DOHH2 (cell line): Measurements from ENCODE around the gene ADARB1.

Experiments
- H3F3A ChIP-seq: fragments of 200-600 bp; sonication (generic), shearing (Covaris generic); 2 replicates; pipeline ENCODE4 v1.6.0; 2016; ENCODE audit warnings: antibody characterized with exemption, mild to moderate bottlenecking; ENCODE audit not compliant: control insufficient read depth, insufficient read depth
- H3K27ac ChIP-seq: fragments of 200-600 bp; sonication (generic); 2 replicates; pipeline ENCODE4 v1.5.1; 2014; ENCODE audit warnings: low read depth, mild to moderate bottlenecking, low read length, moderate library complexity
- H3K27me3 ChIP-seq: fragments of 200-600 bp; sonication (generic); 2 replicates; pipeline ENCODE4 v1.6.1; 2014; ENCODE audit warnings: mild to moderate bottlenecking, low read length, mixed read lengths; ENCODE audit not compliant: control insufficient read depth
- H3K36me3 ChIP-seq: fragments of 200-600 bp; sonication (generic); 2 replicates; pipeline ENCODE4 v1.6.1; 2014; ENCODE audit warnings: mild to moderate bottlenecking, low read length, moderate library complexity, mixed read lengths; ENCODE audit not compliant: control insufficient read depth
- H3K4me1 ChIP-seq: fragments of 200-600 bp; sonication (generic); 2 replicates; pipeline ENCODE4 v1.6.1; 2014; ENCODE audit warnings: mild to moderate bottlenecking, low read length, mixed read lengths; ENCODE audit not compliant: control insufficient read depth
- H3K4me2 ChIP-seq: fragments of 200-600 bp; sonication (generic); 2 replicates; pipeline ENCODE4 v1.6.0; 2014; ENCODE audit warnings: mild to moderate bottlenecking, low read length, moderate library complexity
- H3K4me3 ChIP-seq: fragments of 200-600 bp; sonication (generic); 2 replicates; pipeline ENCODE4 v1.5.1; 2014; ENCODE audit warnings: mild to moderate bottlenecking, low read length, mixed read lengths
- H3K79me2 ChIP-seq: fragments of 200-600 bp; sonication (generic); 2 replicates; pipeline ENCODE4 v1.6.1; 2014; ENCODE audit warnings: mild to moderate bottlenecking, low read length, mixed read lengths; ENCODE audit not compliant: control insufficient read depth
- H3K9me2 ChIP-seq: fragments of 200-600 bp; sonication (generic); replicated peaks from 2 replicates; pipeline ENCODE4 v1.6.1; 2014; ENCODE audit warnings: mild to moderate bottlenecking, low read length, mixed read lengths; ENCODE audit not compliant: control insufficient read depth
- H3K9me3 ChIP-seq: fragments of 200-600 bp; sonication (generic); 2 replicates; pipeline ENCODE4 v1.6.1; 2014; ENCODE audit warnings: antibody characterized with exemption, low read length, mixed read lengths; ENCODE audit not compliant: control insufficient read depth, insufficient read depth
- H4K20me1 ChIP-seq: fragments of 200-600 bp; sonication (generic); 2 replicates; pipeline ENCODE4 v1.6.0; 2014; ENCODE audit warnings: low read depth, mild to moderate bottlenecking, antibody characterized with exemption, low read length, moderate library complexity; ENCODE audit not compliant: control insufficient read depth, insufficient read depth
- CTCF ChIP-seq: fragments of 200-600 bp; sonication (generic); IDR thresholded peaks from one replicate; pipeline ENCODE4 v1.5.1; 2014; ENCODE audit warnings: antibody characterized with exemption, mild to moderate bottlenecking, low read depth, low read length; ENCODE audit not compliant: poor library complexity, severe bottlenecking
- EZH2phosphoT487 ChIP-seq: fragments of 200-600 bp; sonication (generic); IDR thresholded peaks from 2 replicates; pipeline ENCODE4 v1.6.1; 2017; ENCODE audit warnings: borderline replicate concordance, mild to moderate bottlenecking, antibody characterized with exemption, low read length, moderate library complexity, mixed read lengths

ADARB1 gene

DNA sequence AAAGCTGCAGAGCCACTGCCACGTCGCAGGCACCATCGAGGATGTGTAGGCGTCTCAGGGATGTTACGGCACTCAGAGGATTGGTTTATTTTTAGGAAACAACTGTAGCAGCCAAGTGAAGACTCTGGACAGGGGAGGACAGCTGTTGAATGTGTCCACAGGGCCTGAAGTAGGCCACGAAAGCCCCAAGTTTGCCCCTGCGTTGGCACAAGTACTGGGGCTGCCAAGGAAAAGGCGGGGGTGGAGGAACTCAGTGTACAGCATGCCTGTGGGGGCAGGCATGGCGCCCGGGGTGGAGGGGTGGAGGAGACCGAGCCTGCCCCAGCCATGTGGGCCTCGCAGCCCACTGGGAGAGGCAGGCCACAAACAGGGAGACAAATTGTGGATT is 89.7 kb downstream of the ADARB1 start:
- H3K4me1 ChIP-seq: no peaks in the 10 kb centered on the region
- no peaks in the 10 kb centered on the region for H4K20me1 ChIP-seq
- no peak overlapping the region for H3K4me3 ChIP-seq
- no peak overlapping the region for H3K27ac ChIP-seq
- H3K4me2 ChIP-seq: no peak overlapping the region
- H3K27me3 ChIP-seq: no peaks in the 10 kb centered on the region
- no peaks in the 10 kb centered on the region for H3K79me2 ChIP-seq
- TF ChIP-seq CTCF (no peak), EZH2phosphoT487 (no peak)
- no peaks in the 10 kb centered on the region for H3F3A ChIP-seq
- H3K9me3 ChIP-seq: no peaks in the 10 kb centered on the region
- H3K36me3 ChIP-seq: no peaks in the 10 kb centered on the region
- H3K9me2 ChIP-seq: no peaks in the 10 kb centered on the region

DNA sequence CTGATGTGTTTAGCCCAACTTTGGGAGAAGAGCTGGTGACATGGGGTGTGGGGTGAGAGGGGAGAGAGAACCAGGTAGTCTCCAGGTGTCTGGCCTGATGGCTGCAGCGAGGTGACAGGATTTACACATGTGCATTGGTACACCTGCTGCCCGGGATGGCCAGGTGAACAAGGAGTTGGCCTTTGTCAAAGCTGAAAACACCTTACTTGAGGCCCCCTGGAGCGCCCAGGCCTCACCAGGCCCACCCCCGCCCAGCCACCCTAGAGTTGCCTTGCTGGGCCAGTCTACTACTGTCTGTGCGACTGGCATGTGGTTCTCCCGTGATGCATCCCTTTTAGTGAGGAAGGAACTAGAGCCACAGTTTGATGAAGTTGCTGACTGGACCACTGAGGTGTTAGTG is 90.5 kb downstream of the ADARB1 start:
- H3K4me1 ChIP-seq: no peaks in the 10 kb centered on the region
- TF ChIP-seq CTCF (no peak), EZH2phosphoT487 (no peak)
- no peaks in the 10 kb centered on the region for H3K9me2 ChIP-seq
- no peaks in the 10 kb centered on the region for H4K20me1 ChIP-seq
- no peaks in the 10 kb centered on the region for H3K36me3 ChIP-seq
- no peak overlapping the region for H3K4me3 ChIP-seq
- no peak overlapping the region for H3K4me2 ChIP-seq
- no peaks in the 10 kb centered on the region for H3K9me3 ChIP-seq
- H3K27me3 ChIP-seq: no peaks in the 10 kb centered on the region
- no peak overlapping the region for H3K27ac ChIP-seq
- no peaks in the 10 kb centered on the region for H3F3A ChIP-seq
- no peaks in the 10 kb centered on the region for H3K79me2 ChIP-seq

GRCh38 chr21:45166931-45167330 is 92.6 kb downstream of the ADARB1 start:
- no peaks in the 10 kb centered on the region for H3K9me3 ChIP-seq
- no peaks in the 10 kb centered on the region for H3K27me3 ChIP-seq
- no peak overlapping the region for H3K27ac ChIP-seq
- H3F3A ChIP-seq: no peaks in the 10 kb centered on the region
- H3K4me1 ChIP-seq: no peaks in the 10 kb centered on the region
- no peaks in the 10 kb centered on the region for H3K36me3 ChIP-seq
- no peaks in the 10 kb centered on the region for H3K79me2 ChIP-seq
- H3K4me2 ChIP-seq: no peak overlapping the region
- TF ChIP-seq EZH2phosphoT487 (no peak), CTCF (no peak)
- no peaks in the 10 kb centered on the region for H3K9me2 ChIP-seq
- H4K20me1 ChIP-seq: no peaks in the 10 kb centered on the region
- H3K4me3 ChIP-seq: no peak overlapping the region

DNA sequence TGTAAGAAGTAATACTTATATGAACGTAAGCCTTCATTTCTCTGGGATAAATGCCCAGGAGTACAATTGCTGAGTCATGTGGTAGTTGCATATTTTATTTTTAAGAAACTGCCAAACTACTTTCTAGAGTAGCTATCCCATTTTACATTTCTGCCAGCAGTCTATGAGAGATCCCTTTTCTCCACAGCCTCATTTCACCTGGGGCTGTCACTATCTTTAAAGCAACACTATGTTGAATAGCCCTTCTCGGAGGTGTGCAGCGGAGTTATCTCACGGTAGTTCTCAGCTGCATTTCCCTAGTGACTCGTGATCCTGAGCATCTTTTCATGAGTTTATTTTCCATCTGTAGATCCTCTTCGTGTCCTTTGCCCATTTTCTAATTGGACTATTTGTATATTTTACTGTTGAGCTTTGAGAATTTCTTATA is 93.4 kb downstream of the ADARB1 start:
- H3K27ac ChIP-seq: no peak overlapping the region

More for the DNA sequence above, 93.4 kb downstream of the ADARB1 start:
- Histone ChIP-seq H3K9me3 (no peaks in the 10 kb centered on the region), H3K4me2 (no peak overlapping the region), H3K9me2 (no peaks in the 10 kb centered on the region), H3F3A (no peaks in the 10 kb centered on the region), H3K79me2 (no peaks in the 10 kb centered on the region), H3K4me3 (no peak overlapping the region), H3K4me1 (no peaks in the 10 kb centered on the region), H4K20me1 (no peaks in the 10 kb centered on the region), H3K27me3 (no peaks in the 10 kb centered on the region), H3K36me3 (no peaks in the 10 kb centered on the region)
- no peak for TF ChIP-seq EZH2phosphoT487
- TF ChIP-seq CTCF: no peak
